HG03520 (cell line): ENCODE measurements around the gene PLXNA3.
"Not testable (repeated sequence)": the region's sequence is repeated elsewhere in the genome, so short reads cannot be mapped to it uniquely, and the experiment has no call there.

Source experiments
- ATAC-seq: cut with Tn5 transposase; IDR thresholded peaks from one replicate; pipeline ENCODE4 v1.9.1; 2021; ENCODE audit warnings: mild to moderate bottlenecking, moderate library complexity; ENCODE audit not compliant: unreplicated experiment

The PLXNA3 gene

DNA sequence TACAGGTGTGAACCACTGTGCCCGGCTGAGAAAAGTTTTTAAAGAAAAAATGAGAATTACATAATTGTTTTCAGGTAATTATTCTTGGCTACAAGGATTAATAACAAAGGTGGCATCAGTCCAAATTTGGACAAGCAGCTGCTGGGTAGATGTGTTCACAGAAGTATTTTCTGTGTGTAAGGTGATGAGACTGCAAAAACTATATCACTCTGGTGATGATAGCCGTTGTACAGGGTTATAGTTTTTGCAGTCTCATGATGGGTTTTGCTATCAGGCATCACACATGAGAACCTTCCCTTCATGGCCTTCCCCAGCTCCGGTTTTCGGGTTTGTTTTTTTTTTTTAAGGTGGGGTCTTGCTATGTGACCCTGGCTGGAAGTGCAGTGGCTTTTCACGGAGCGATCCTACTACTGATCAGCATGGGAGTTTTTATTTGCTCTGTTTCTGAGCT, 37.4 kb downstream of the PLXNA3 start:
- no peak for ATAC-seq

DNA sequence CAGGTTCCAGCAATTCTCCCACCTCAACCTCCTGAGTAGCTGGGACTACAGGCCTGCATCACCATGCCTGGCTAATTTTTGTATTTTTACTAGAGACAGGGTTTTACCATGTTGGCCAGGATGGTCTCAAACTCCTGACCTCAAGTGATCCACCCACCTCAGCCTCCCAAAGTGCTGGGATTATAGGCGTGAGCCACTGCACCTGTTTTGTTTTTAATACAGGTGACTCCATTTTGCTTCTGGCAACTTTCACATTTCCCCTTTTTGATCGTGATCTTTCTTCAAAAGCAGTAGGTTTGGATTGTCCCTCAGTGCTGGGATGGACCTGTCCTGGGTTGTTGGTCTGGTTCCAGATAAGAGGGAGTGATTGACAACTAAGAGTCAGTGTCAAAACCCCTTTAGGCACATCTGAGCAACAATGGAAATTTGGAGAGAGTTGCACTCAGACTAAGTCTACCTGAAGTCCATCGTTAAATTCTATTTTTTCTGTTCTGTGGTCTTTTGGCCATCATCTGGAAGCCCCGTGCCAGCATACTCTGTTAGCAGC, 38.6 kb downstream of the PLXNA3 start:
- ATAC-seq, result not testable (repeated sequence)

DNA sequence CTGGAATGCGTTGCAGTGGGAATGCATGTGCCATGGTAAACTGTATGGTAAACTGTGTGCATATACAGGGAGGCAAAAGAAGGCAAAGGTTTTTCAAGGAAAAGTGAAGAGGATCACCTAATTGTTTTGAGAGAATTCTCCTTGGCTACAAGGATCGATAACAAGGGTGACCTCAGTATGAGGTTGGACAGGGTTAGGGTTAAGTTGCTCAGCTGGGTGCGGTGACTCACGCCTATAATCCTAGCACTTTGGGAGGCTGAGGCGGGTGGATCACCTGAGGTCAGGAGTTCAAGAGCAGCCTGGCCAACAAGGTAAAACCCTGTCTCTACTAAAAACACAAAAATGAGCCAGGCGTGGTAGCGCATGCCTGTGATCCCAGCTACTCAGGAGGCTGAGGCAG, 43.3 kb downstream of the PLXNA3 start:
- ATAC-seq, result not testable (repeated sequence)

DNA sequence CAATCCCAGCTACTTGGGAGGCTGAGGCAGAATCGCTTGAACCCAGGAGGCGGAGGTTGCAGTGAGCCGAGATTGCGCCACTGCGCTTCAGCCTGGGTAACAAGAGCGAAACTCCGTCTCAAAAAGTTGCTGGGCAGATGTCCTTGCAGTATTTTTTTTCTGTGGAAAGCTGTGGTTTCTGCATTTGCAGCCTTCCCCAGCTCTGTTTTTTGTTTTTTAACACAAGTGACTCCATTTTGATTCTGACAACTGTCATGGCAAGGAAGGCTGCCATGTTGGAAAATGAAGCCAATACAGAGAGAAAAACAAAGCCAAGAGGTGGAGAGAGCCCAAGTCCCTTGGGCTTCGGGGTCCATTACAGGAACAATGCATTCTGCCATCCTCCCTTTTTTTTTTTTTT, 44.0 kb downstream of the PLXNA3 start:
- no peak for ATAC-seq

DNA sequence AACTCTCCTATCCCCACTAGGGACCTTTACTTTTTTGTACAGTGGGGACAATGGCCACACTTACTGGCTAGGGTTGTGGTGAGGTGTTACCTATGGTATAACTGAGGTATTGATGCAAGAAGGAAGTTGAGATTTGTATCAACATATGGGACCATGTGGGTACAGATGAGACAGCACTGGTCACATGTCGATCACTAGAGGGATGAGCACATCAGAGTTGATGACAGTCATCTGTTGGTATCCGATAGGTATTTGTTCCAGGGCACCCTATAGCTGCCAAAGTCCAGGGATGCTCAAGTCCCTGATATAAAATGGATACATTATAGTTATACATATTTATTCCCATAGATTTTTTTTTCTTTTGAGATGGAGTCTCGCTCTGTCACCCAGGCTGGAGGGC, 44.9 kb downstream of the PLXNA3 start:
- ATAC-seq, result no peak

DNA sequence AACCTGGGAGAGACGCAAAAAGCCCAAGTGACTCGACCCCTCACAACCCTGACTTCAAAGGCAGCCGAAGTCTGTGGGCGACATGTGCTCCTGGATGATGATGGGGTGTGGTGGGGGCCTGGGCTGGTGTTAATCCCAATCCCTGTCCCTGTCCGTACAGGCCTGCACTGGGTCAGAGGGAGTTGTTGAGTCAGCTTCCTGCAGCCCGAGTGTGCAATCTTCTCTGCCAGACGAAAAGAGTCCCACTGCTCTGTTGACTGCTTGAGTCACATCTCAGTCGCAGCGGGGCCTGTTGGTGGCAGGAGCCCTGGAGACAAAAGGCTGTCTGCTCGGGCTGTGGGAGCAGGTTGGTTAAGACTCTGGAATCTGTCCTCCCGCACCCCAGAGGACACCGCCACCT, 47.7 kb downstream of the PLXNA3 start:
- no peak for ATAC-seq

DNA sequence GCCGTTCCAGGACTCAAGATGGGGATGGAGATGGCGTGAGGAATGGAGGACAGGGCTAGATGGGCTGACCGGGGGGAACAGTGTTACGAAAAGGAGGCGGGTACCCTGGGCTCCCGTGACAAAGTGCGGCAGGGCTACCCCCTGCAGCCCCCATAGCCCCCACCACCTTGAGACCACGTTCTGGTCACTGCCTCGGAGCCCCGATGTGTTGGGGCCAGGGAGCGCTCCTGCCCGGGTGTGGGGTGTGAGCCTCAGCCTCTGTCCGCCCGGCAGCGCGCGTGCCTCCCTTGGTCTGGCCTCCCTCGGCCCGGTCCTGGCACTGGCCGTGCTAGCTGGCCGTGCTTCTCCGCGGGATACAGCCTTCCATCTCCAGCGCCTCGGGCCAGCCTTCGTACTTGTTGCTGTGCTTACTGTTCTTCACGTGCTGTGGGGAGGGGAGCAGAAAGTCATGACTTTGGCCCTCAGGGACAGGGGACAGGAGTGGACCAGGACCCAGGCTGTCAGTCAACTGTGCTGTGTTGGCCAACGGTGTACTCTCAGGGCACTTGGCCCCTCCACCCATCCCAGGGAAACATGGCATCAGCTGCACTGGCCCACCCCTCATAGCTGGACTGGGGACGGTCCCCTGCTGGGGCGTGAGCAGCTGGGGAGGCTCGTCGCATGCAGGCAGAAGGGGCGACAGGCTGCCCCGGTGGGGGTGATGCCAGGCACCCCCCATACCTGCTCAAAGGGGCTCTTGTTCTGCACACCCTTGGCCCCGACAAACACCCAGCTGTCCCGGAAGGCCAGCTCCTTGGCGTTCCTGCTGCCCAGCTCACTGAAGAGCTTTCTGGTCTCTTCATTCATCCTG, 48.6 kb downstream of the PLXNA3 start:
- ATAC-seq, result no peak

DNA sequence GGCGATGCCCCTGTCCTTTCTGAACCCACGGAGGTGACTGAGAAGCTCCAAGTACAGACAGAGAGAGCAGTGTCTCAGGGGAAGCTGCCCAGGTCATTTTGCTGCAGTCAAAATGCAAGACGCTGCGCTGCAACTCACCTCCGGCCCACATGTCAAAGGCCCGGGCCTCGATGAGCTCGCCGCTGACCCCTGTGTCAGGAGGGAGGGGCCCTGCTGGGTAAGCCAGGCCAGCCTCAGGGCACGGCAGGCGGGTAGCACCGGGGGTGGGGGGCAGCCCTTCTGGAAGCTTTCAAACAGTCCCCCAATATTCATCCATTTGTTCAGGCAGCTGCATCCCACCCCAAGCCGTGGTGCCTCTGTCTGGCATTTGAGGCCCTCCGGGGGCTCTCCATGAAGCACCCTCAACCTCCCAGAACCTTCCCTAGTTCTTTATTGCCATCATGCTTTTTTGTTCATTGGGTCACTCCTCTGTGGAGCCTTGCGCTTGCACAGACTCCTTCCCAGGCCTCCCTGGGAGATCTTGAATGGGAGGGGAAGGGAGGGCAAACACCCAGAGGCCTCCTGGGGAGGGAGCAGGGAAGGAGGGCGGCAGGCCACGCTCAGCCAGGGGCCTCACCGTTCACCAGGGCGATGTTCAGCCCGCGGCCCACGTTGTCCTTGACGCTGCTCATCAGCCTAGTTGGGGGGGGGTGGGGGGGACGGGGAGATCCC, 49.7 kb downstream of the PLXNA3 start:
- no peak for ATAC-seq

DNA sequence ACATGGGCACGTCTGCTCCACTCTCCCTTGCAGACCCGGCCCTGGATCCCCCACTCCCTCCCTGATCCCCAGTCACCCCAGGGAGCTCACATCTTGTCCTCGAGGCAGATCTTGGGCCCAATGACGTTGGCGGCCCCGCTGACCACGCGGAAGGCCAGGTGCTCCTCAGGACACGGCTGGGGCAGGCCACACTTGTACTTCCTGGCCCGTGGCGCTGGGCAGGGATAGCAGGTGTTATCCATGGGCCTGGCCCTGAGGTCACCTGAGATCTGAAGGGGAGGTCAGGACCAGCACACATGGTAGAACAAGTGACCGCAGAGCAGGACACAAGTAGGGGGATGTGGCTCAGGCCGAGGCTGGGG, 50.3 kb downstream of the PLXNA3 start:
- ATAC-seq, result no peak

DNA sequence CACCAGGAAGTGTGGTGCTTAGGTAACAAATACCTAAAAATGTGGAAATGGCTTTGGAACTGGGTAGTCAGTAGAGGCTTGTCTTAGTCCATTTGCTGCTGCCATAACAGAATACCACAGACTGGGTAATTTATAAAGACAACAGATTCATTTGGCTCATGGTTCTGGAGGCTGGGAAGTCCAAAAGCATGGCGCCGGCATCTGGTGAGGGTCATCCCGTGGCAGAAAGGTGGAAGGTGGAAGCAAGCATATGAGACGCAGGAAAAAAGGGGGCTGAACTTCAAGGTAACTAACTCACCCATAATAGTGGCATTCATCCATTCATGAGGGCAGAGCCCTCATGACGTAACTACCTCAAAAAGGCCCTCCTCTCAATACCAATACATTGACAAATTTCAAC, 51.4 kb downstream of the PLXNA3 start:
- ATAC-seq, result no peak

DNA sequence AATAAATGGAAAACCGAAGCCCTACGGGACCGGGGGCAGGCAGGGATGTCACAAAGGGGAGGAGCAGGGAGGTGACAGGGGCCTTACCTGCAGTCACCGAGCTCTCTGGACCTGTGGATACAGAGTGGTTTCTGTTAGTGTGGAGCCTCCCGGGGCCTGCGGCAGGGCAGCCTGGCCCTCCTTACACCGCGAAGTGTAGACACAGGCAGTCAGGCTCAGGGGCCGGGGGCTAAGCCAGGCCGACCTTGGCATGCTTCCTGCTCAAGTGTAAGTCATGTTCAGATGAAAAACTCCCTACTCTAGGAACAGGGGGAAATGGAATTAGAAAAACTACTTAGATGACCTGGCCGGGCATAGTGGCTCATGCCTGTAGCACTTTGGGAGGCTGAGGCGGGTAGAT, 53.7 kb downstream of the PLXNA3 start:
- no peak for ATAC-seq

DNA sequence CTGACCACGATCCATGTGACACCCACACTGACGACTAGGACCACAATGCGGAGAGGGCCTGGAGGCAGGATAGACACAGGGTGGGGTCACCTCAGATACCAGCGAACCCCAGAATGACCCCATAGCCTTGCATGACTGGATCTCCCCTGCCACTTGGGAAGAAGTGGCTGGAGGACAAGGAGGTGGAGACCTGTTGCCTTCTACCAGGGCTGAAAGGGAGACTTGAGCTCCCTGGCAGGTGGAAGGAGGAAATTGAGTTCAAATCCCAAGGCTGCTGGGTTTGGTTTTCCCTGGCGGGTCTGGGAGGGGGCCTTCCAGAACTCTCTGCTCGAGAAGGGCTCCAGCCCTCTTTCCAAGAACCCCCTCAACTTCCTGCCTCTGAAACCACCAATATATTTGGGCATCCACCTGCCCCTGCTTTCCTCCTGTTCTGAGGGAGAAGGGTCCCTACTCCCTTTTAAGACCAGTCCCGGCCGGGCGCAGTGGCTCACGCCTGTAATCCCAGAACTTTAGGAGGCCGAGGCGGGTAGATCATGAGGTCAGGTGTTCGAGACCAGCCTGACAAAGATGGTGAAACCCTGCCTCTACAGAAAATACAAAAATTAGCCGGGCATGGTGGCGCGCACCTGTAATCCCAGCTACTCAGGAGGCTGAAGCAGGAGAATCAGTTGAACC, 54.9 kb downstream of the PLXNA3 start:
- ATAC-seq, result no peak

DNA sequence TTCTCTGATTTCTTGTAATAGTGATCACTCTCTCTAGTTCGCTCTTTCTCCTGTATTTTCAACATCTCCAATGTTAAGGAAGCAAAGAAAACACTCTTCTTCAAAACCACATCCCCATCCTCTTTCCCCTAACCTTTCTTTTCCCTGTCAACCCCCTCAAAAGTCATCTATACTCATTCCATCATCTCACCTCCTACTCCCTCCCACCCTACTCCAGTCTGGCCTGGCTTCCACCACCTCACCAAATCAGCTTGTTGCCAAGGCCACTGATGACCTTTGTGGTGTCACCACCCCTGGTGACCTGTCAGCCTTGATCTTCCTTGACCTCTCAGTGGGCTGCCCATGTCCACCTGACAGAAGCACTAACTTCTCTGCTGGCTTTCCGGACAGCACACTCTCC, 55.6 kb downstream of the PLXNA3 start:
- no peak for ATAC-seq

DNA sequence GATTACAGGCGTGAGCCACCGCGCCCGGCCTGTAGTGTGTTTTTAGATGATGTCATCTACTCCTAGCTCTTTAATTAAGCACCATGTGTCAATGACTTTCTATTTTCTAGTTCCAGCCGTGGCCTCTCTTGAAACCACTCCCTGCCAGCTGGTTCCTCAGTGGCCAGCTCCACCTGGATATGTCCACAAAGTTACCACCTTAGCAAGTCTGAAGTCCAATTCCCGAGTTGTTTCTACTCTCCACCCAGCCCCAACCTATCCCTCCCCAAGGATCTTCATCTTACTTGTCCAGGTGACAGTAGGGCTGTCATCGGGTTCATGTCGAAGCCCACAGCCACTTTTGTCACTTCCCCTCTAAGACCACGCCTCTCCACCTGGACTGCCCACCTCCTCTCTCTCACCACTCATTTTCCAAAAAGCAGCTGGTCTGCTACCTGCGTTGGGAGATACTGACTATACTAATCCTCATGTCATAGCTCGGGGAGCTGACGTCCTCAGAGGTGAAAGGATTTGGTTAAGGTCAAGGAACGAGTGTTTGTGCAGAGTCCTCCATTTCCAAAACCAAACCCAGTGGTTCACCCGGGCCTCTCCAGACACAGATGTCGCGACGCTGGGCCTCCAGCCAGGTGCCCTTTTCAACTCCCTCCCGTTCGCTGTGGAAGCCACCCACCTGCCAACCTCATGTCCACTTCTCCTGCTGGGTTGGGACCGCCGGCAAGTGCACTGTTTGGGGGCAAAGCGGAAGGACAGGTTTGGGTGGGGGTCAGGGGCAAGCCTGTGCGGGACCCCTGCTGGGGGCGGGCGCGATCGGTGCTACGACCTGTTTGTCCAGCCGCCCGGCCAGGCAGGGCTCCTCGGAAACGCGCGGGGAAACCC, 57.2 kb downstream of the PLXNA3 start:
- no peak for ATAC-seq

DNA sequence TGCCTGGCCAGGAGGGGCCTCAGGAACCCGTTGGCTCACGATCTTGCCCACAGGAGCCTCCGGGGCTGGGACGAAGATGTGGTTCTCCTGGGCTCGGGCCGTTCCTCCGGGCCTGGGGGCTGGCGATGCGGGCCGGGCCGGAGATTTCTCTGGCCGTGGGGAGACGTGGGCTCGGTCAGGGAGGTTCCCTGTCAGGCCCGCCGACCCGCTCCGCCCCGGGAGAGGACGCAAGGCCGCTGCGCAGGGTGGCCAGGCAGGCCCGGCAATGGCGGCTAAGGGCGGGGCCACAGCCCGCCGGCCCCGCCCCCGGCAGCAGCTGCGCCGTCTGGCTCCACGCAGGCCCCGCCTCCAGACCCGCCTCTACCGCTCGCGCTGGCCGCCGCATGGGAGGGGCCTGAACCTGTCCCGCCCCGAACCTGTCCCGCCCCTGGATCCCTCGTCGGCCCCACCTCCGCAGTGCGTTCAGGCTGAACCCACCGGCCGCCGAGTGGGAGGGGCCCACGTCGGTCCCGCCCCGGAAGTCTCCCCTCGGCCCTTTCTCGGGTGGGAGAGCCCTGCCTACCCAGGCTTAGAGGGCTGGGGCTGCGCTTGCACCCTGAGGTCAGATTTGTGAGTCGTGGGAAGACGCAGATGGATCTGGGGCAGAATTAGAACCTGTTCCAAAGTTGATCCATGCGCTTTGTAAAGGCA, 58.0 kb downstream of the PLXNA3 start, which contains the start of gene FAM3A:
Gene FAM3A (minus strand): TSS at position 267 of the 690 bp plus-strand sequence. CDS start 460 bp downstream, outside the sequence.
- peak; percentile 88 for ATAC-seq

DNA sequence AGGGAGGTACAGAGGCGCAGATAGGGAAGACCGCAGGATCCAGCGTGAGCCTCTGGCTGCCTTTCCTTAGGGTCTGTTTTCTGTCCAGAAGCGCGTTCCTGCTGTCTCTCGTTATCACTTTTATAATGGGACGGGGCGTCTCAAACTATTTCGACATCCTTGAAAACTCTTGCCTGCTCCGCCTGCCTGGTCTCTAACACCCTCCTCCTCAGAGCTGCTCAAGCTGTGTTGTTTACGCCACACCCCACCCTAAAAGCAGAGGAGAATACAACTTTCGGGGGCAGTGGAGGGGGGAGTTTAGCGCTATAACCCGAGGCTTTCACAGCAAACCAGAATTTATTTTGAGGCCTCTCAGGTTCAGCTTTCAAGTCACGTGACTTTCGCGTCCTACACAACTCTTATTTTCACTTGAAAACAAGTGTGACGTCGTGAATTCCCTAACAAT, 58.6 kb downstream of the PLXNA3 start:
- ATAC-seq, result no peak

DNA sequence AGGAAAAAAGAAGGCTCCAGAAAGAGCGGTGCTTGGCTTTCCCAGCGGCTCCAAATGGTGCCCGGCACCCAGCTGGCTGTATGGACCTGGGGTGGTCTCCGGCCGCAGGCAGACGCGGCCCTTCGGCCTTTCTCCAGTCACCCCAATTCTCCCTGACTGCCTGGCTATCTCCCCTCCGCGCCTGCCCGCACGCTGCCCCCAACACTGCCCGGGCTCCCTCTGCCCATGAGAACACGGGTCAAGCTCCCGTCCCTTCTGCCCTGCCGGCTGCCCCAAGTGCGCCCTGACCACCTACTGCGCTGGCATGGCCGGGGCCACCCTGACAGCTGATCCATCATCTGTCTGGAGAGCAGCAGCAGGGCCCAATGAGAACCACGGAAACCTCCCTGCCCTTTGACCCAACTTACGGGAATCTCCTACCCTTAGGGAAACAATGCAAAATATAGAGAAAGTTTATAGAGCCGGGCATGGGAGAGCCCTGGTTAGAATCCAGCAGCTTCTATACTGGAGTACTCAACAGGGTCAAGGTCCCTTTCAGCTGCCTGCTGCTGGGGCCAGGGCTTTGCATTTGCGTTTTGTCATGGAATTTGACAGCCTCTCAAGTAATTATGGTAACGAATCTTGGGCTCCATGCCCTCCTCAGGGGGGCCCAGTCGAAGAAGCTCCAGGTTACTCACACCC, 59.2 kb downstream of the PLXNA3 start:
- no peak for ATAC-seq

DNA sequence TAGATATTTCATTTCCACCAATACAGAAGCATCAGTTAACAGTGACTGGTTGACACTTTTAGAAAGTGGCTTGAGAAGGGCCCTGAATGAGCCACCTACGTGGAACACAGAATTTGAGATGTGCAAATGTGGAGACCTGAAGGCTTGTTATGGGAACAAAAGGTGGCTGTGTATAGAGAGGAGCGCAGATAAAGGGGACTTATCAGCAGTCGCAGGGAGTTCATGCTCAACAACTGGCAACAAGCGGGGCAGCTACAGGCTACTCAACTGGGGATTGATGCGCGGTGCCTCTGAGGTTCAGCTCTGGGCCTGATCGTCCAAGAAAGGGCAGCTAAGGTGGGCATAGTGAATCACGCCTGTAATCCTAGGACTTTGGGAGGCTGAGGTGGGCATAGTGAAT, 61.3 kb downstream of the PLXNA3 start:
- ATAC-seq, result no peak
